GM23338 (cell line): Measurements from ENCODE around the gene BCAP31.

Experiments
- ETS1 ChIP-seq: IDR thresholded peaks from 2 replicates; pipeline ENCODE4 v1.6.1; 2016; ENCODE audit warnings: antibody characterized with exemption
- EZH2 ChIP-seq: fragments of 200-600 bp; sonication (generic); IDR thresholded peaks from one replicate; pipeline ENCODE4 v1.8.0; 2017; ENCODE audit warnings: antibody characterized with exemption, mild to moderate bottlenecking, low read depth; ENCODE audit not compliant: unreplicated experiment
- EZH2phosphoT487 ChIP-seq: fragments of 200-600 bp; sonication (generic); IDR thresholded peaks from one replicate; pipeline ENCODE4 v1.8.1; 2018; ENCODE audit warnings: antibody characterized with exemption; ENCODE audit not compliant: unreplicated experiment
- JUNB ChIP-seq: IDR thresholded peaks from one replicate; pipeline ENCODE4 v1.6.1; 2016; ENCODE audit warnings: antibody characterized with exemption; ENCODE audit not compliant: unreplicated experiment
- POLR2AphosphoS5 ChIP-seq: IDR thresholded peaks from 2 replicates; pipeline ENCODE4 v1.6.1; 2016; ENCODE audit warnings: antibody characterized with exemption, low read depth
- REST ChIP-seq: IDR thresholded peaks from one replicate; pipeline ENCODE4 v1.6.1; 2018; ENCODE audit warnings: antibody characterized with exemption; ENCODE audit not compliant: unreplicated experiment
- STAT1 ChIP-seq: IDR thresholded peaks from one replicate; pipeline ENCODE4 v1.6.1; 2016; ENCODE audit warnings: antibody characterized with exemption; ENCODE audit not compliant: unreplicated experiment
- ZNF331 ChIP-seq: fragments of 250-450 bp; sonication (Bioruptor Pico); IDR thresholded peaks from 2 replicates; pipeline ENCODE4 v1.5.0; 2020; ENCODE audit warnings: low read depth, mild to moderate bottlenecking, moderate library complexity
- TF ChIP-seq, protein P1 (sequence below), 2 experiments: fragments of 200-600 bp in 1 of 2; sonication (generic) in 1 of 2; conservative IDR thresholded peaks; 2 replicates each; pipeline versions ENCODE4 v1.5.1 to v1.6.1; 2016 to 2017; ENCODE audit warnings: antibody characterized with exemption in 2 of 2, low read depth in 2 of 2, mild to moderate bottlenecking in 2 of 2, moderate library complexity in 1 of 2

DNA sequence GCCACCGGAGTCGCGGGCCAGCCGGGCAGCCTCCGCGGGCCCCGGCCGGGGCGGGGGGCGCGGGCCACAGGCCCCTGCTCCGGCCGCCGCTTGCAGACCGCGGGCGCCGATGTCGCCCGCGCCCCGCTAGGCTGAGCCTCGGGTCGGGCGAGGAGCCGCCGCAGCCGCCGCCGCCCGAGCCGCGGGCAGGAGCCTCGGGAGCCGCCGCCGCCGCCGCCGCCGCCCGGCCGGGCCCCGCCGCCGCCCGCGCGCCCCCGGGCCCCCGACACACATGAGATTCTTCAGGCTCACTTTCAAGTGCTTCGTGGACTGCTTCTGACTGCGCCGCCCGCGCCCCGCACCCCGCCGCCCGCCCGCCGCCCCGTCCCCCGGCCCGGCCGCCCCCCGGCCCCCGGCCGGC is 36.1 kb downstream of the BCAP31 start:
- TF ChIP-seq, protein P1, sequence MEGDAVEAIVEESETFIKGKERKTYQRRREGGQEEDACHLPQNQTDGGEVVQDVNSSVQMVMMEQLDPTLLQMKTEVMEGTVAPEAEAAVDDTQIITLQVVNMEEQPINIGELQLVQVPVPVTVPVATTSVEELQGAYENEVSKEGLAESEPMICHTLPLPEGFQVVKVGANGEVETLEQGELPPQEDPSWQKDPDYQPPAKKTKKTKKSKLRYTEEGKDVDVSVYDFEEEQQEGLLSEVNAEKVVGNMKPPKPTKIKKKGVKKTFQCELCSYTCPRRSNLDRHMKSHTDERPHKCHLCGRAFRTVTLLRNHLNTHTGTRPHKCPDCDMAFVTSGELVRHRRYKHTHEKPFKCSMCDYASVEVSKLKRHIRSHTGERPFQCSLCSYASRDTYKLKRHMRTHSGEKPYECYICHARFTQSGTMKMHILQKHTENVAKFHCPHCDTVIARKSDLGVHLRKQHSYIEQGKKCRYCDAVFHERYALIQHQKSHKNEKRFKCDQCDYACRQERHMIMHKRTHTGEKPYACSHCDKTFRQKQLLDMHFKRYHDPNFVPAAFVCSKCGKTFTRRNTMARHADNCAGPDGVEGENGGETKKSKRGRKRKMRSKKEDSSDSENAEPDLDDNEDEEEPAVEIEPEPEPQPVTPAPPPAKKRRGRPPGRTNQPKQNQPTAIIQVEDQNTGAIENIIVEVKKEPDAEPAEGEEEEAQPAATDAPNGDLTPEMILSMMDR (conservative IDR thresholded peaks at IDR 0.05; ENCODE audit: low read depth in 2 of 2): no peak
- no peak for TF ChIP-seq POLR2AphosphoS5
- no peak for TF ChIP-seq REST
- no peak for TF ChIP-seq EZH2
- no peak for TF ChIP-seq EZH2phosphoT487
- TF ChIP-seq ETS1: no peak
- no peak for TF ChIP-seq ZNF331 (CRISPR knock-in tag)
- TF ChIP-seq STAT1: no peak
- no peak for TF ChIP-seq JUNB
